Epidermal melanocyte (primary cell): ENCODE data around the gene SLC48A1.

Experiments used
- DNase-seq: peaks from one replicate; pipeline ENCODE4 v3.0.0; 2011; ENCODE audit warnings: low spot score; ENCODE audit not compliant: insufficient read length

The SLC48A1 gene

GRCh38 chr12:47744005-47744651, 28.9 kb upstream of the SLC48A1 start:
- DNase-seq = no peak

GRCh38 chr12:47744778-47745436, 28.1 kb upstream of the SLC48A1 start:
- no peak for DNase-seq

GRCh38 chr12:47745485-47746041, 27.5 kb upstream of the SLC48A1 start:
- DNase-seq = no peak

DNA sequence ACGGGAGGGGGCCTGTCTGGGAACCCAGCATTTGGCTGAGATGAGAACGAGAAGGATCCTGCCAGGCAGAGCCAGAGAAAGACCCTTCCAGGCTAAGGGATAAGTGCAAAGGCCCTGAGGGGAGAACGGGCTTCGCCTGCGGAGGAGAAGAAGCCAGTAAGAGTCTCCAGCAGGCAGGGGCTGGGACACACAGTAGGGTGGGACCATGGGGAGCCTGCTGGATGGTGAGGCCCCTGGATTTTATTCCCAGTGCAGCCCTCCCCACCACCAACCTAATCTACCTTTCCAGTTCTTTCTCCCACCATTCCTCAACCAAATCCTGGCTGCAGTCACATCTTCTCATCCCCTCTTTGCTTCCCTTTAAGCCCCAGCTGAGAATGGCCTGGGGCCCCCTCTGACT, 27.0 kb upstream of the SLC48A1 start:
- no peak for DNase-seq

DNA sequence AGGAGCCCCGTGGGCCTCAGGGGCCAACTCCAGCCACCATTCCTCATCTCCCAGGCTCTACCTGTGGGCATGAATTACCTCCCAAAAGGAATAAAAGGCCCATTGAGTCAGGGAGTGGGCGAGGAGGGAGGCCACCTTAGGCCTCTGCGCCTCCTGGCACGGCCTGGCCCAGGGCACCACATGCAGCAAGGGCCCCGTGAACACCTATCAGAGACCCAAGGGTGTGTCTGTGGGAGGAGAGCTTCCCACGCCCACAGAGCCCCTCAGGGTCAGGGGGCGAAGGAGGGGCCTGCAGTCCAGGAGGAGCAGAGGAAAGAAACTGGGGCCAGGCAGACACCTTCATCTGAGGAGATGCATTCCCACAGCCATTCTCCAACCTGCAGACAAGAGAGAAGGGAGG, 26.5 kb upstream of the SLC48A1 start:
- no peak for DNase-seq

DNA sequence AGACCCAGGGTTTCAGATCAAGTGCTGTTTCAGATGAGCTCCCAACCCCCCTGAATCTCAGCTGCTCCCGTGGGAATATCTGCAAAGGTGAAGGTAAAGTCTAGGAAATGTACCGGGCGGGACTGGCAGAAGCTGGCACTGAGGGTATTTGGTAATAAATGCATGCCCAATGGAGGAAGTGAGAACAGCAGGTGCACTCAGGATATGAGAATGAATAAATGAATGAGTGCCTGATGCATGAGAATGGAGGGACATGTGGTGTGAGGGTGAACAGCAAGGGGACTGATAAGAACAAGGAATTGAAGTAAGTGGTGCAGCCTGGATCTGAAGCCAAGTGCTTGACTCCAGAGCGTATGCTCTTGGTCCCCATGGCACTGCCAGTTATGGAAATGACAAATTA, 25.9 kb upstream of the SLC48A1 start:
- no peak for DNase-seq

GRCh38 chr12:47747596-47748506, 25.2 kb upstream of the SLC48A1 start:
- DNase-seq = no peak

DNA sequence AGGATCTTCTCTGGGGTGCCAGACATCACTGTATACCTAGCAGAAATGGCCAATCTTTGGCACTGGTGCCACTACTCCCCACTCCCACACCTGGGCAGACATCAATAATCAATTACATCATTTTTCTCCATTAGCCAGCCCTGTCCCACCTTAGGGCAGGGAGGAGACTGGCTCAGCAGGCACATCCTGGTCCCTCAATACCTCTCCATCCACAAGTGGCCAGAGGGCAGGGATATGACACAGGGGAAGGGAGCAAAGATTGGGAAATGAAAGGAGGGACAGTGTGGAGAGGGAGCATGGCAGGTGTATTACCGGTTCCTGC, 24.6 kb upstream of the SLC48A1 start:
- no peak for DNase-seq

- no peak for DNase-seq
These were observed 24.1 kb upstream of the SLC48A1 start for GRCh38 chr12:47748899-47749298.

- no peak for DNase-seq
These were observed 22.7 kb upstream of the SLC48A1 start for GRCh38 chr12:47750229-47750798.

DNA sequence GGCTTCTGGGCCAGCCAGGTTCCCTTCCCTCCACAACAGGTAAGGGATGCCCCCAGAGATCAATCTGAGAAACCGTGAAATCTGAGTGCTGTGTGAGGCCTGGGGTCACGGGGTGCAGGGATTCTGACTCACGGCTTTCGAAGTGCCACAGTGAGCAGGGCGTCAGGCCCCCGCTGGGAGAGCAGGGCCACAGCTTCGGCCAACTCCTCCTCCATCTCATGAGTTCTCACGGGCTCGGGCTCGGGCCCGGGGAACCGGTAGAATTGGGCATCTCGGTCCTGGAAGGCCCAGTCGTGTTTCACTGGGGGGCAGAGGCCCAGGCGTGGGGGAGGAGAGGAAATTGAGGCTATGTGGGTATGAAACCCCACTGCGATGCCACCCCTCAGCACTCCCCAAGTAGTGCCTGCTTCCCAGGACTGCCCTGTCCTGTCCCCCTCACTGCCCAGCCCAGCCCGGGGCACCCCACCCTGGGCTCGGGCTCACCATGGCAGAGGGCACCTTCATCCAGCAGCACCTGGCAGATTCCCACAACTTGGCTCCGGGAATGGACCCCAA, 22.0 kb upstream of the SLC48A1 start:
- DNase-seq = no peak

- no peak for DNase-seq
These were observed 21.5 kb upstream of the SLC48A1 start for GRCh38 chr12:47751561-47751960.

DNA sequence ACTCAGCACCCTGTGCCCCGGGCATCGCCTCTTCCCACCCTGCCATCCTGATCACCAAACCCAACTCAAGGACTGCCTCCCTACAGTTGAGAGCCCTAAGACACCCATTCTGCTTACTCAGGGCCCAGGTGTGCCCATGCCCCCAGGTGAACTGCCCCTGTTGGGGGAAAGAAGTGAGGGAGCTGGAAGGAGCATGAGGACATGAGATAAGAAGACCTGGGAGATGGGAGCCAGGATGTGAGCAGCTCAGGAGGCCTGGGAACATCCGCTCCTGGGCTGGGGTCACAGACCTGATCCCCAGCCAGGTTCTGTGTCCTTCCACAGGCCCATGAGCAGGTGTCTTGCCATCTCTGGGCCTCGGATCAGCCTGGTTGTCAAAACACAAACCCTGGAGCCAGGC, 20.9 kb upstream of the SLC48A1 start:
- no peak for DNase-seq

DNA sequence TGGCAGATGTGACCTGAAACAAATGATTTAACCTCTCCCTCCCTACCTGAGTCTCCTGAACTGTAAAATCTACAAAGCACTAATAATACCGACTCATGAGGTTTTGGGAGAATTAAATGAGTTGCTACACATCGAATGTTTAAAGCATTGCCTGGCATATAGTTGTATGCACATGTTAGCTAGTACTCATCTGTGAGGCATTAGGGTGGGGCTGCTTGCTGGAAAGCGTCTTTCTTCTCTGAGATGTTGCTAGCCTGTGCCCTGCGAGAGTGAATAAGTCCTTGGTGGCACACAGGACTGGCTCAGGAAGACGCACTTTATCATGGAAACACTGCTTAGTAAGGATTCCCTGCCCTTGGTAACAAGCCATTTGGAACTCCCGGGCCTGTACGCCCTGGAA, 20.5 kb upstream of the SLC48A1 start:
- DNase-seq = no peak

GRCh38 chr12:47753021-47754001, 19.7 kb upstream of the SLC48A1 start:
- no peak for DNase-seq

GRCh38 chr12:47754126-47754525, 18.9 kb upstream of the SLC48A1 start:
- no peak for DNase-seq

DNA sequence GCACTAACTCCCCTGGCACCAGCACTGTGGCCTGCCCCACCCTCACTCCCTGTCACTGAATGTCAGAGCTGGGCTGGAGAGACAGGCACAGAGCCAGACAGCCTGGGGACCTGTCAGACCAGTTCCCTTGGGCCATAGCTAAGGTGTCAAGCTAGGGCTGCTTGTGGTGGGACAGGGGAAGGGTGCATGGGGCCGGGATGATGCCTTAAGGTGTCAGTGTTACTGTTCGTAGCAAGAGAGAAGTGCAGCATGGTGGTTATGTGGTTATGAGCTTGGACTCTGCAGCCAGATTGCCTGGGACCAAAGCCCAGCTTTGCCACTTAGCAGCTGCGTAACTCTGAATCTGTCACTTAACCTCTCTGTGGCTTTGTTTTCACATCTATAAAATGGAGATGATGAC, 18.2 kb upstream of the SLC48A1 start:
- no peak for DNase-seq

- DNase-seq = no peak
These were observed 17.1 kb upstream of the SLC48A1 start for GRCh38 chr12:47755655-47756562.

- DNase-seq = no peak
These were observed 15.6 kb upstream of the SLC48A1 start for GRCh38 chr12:47757364-47757839.
